GM12878 (cell line): Measurements from ENCODE around the gene BHLHE23. TPM values are rescaled to one million over a fixed set of nuclear protein-coding genes. Genes with fewer than 3 reads are reported as not detected.
"Not testable (repeated sequence)": the region's sequence is repeated elsewhere in the genome, so short reads cannot be mapped to it uniquely, and the experiment has no call there.

Experiments used
- ATAC-seq: fragments of 200-7000 bp; cut with Tn5 transposase; 3 replicates; pipeline ENCODE4 v1.9.1; 2020; ENCODE audit warnings: mild to moderate bottlenecking, moderate library complexity
- BruUV-seq: library from RNA; stranded (reverse); fragments of 400-500 nt; replicated peaks from 2 replicates; lab custom pipeline; 2021; lab: Mats Ljungman, UMichigan
- CTCF ChIA-PET: fragments of 300-600 bp; sonication (Branson Sonifier 250); formaldehyde crosslinking; extraction: SDS; loops from one replicate; lab custom pipeline; 2021; ENCODE audit warnings: inconsistent platforms; lab: Yijun Ruan, JAX
- POLR2A ChIA-PET: fragments of 350-600 bp; formaldehyde crosslinking; extraction: SDS; loops from one replicate; lab custom pipeline; 2021; ENCODE audit warnings: inconsistent platforms; lab: Charles Lee
- RAD21 ChIA-PET: fragments of 300-600 bp; sonication (Branson Sonifier 250); formaldehyde crosslinking; loops from one replicate; lab custom pipeline; 2023; ENCODE audit warnings: antibody characterized with exemption; ENCODE audit not compliant: unreplicated experiment; lab: Charles Lee
- SMC1A ChIA-PET: fragments of 300-600 bp; sonication (Branson Sonifier 250); formaldehyde crosslinking; loops from one replicate; lab custom pipeline; 2023; ENCODE audit not compliant: unreplicated experiment, uncharacterized antibody; lab: Charles Lee
- DNase-seq: peaks from one replicate; pipeline ENCODE4 v3.0.0-alpha.2; 2011; ENCODE audit warnings: low read depth, low spot score
- FAIRE-seq: peaks from 3 replicates; lab custom pipeline; 2011; peaks lifted over from hg19 to GRCh38; lab: Jason Lieb, UNC
- H2AFZ ChIP-seq: 2 replicates; pipeline ENCODE4 v1.6.0; 2011; ENCODE audit warnings: low read depth, low read length, control low read depth; ENCODE audit not compliant: control insufficient read depth
- H3K27ac ChIP-seq: 2 replicates; pipeline ENCODE4 v1.5.1; 2011; ENCODE audit warnings: control low read depth; ENCODE audit not compliant: control insufficient read depth, insufficient read depth
- H3K27me3 ChIP-seq, 2 experiments: replicated peaks in 1 of 2; 2 replicates each; pipeline versions ENCODE4 v1.6.0 to v1.6.1; 2011; ENCODE audit warnings: low read length in 1 of 2; ENCODE audit not compliant: control insufficient read depth in 2 of 2, insufficient read depth in 2 of 2
- H3K36me3 ChIP-seq, 2 experiments: 2 replicates each; pipeline ENCODE4 v1.5.1; 2011; ENCODE audit warnings: low read length in 1 of 2; ENCODE audit not compliant: control insufficient read depth in 2 of 2, insufficient read depth in 2 of 2
- H3K4me1 ChIP-seq: 2 replicates; pipeline ENCODE4 v1.6.1; 2011; ENCODE audit warnings: mild to moderate bottlenecking, low read length, moderate library complexity, mixed read lengths; ENCODE audit not compliant: control insufficient read depth, insufficient read depth
- H3K4me2 ChIP-seq: 2 replicates; pipeline ENCODE4 v1.6.0; 2011; ENCODE audit warnings: control low read depth; ENCODE audit not compliant: control insufficient read depth, insufficient read depth
- H3K4me3 ChIP-seq: fragments of 200-600 bp; sonication (generic); 2 replicates; pipeline ENCODE4 v1.5.1; 2016
- H3K79me2 ChIP-seq: 2 replicates; pipeline ENCODE4 v1.6.0; 2011; ENCODE audit warnings: low read length; ENCODE audit not compliant: control insufficient read depth, insufficient read depth
- H3K9ac ChIP-seq: 2 replicates; pipeline ENCODE4 v1.8.0; 2011; ENCODE audit warnings: low read length, control low read depth, mixed read lengths; ENCODE audit not compliant: control insufficient read depth, insufficient read depth
- H3K9me3 ChIP-seq: replicated peaks from 3 replicates; pipeline ENCODE4 v1.5.1; 2011; ENCODE audit warnings: mild to moderate bottlenecking, low read length; ENCODE audit not compliant: control insufficient read depth, insufficient read depth
- H4K20me1 ChIP-seq: 2 replicates; pipeline ENCODE4 v1.6.0; 2011; ENCODE audit not compliant: control insufficient read depth, insufficient read depth
- ATF7 ChIP-seq: fragments of 450-650 bp; IDR thresholded peaks from 2 replicates; pipeline ENCODE4 v1.6.1; 2016; ENCODE audit warnings: low read depth, mild to moderate bottlenecking
- CHD1 ChIP-seq: IDR thresholded peaks from 2 replicates; pipeline ENCODE4 v1.6.1; 2012; ENCODE audit warnings: low read depth, low read length, improper control_type of control experiment
- JUNB ChIP-seq: IDR thresholded peaks from 2 replicates; pipeline ENCODE4 v1.6.1; 2016; ENCODE audit warnings: antibody characterized with exemption, mild to moderate bottlenecking
- NFYB ChIP-seq: IDR thresholded peaks from 2 replicates; pipeline ENCODE4 v1.6.1; 2011; ENCODE audit warnings: low read depth, mild to moderate bottlenecking, low read length, improper control_type of control experiment, moderate library complexity; ENCODE audit not compliant: insufficient read depth
- SRF ChIP-seq, 2 experiments: IDR thresholded peaks; 2 replicates each; pipeline ENCODE4 v1.6.1; 2011; ENCODE audit warnings: low read depth in 2 of 2, low read length in 2 of 2, mild to moderate bottlenecking in 1 of 2, moderate library complexity in 1 of 2
- ZNF207 ChIP-seq: fragments of 450-650 bp; IDR thresholded peaks from 2 replicates; pipeline ENCODE4 v1.6.1; 2014; ENCODE audit warnings: antibody characterized with exemption, mild to moderate bottlenecking, borderline replicate concordance
- WGBS: methylation state at CpG from one replicate; pipeline ENCODE4 v1.1.6; 2016; ENCODE audit warnings: low lambda C conversion rate; ENCODE audit not compliant: insufficient replicate concordance, insufficient coverage; ENCODE audit errors: missing lambda C conversion rate; 5-methylcytosine and 5-hydroxymethylcytosine counted together
- in situ Hi-C: fragments of 300-500 bp; cut with MboI; formaldehyde crosslinking; loops from 9 replicates; pipeline ENCODE4 v1.14.3; 2018; ENCODE audit warnings: mixed read lengths
- intact Hi-C: fragments of 100-400 bp; cut with micrococcal nuclease; formaldehyde crosslinking; loops from one replicate; pipeline ENCODE4 v1.14.2; 2022; ENCODE audit not compliant: unreplicated experiment
- polyA plus RNA-seq, 11 experiments: library from polyadenylated mRNA; depleted of rRNA in 4 of 11; unstranded in 6 of 11; stranded (reverse) in 5 of 11; fragments of >200 nt; fragmentation: Nextera tagmentation in 4 of 11; fragmentation: Illumina TruSeq in 1 of 11; extraction: Ambion mirVana in 4 of 11; extraction: Trizol in 1 of 11; gene quantifications; 1 replicate in 1 of 11; 2 replicates in 10 of 11; pipeline versions ENCODE4 v1.2.1 to v1.2.3, GENCODE V29; 2011 to 2016; ENCODE audit warnings: inconsistent platforms in 2 of 11, missing spikeins in 2 of 11, low read depth in 1 of 11
- total RNA-seq, 4 experiments: library from RNA; depleted of rRNA in 3 of 4; stranded (reverse); fragments of >200 nt in 3 of 4; fragmentation: Illumina TruSeq in 1 of 4; extraction: Trizol in 1 of 4; gene quantifications; 2 replicates each; pipeline versions ENCODE4 v1.2.1 to v1.2.3, GENCODE V29; 2013 to 2021

BHLHE23 gene
- total and polyA plus RNA-seq, 10 of the 15 experiments (the other 5 are each of a cell fraction or from before 2014, with no cell fraction given), result 0.28 to 0.33 TPM; not detected in 8

- CTCF ChIA-PET, result interaction anchor here (0.7 to 1.2 kb wide), 2 partner anchors 11 to 139 kb away, joined by 3 read pairs; no protein-coding TSS in a partner anchor
- RAD21 ChIA-PET, result no interaction called here
- no peak overlapping the region for H3K4me2 ChIP-seq
- peaks cover 16 to 30% of the 10 kb centered on the region in 2 experiments; a peak in 3 of 4 replicates for H3K36me3 ChIP-seq
- H3K4me1 ChIP-seq, result no peaks in the 10 kb centered on the region
- ATAC-seq (no peak), DNase-seq (no peak), FAIRE-seq (no peak)
- H3K9ac ChIP-seq, result no peak overlapping the region
- BruUV-seq, result no TSS peak
- POLR2A ChIA-PET, result no interaction called here
- no peaks in the 10 kb centered on the region for H4K20me1 ChIP-seq
- WGBS, result 98% methylated on average over 8 of the region's 8 CpGs
- no peaks in the 10 kb centered on the region; the same call in none of the 2 replicates for H3K79me2 ChIP-seq
- H2AFZ ChIP-seq, result no peak overlapping the region
- intact Hi-C loops (no loop called here), in situ Hi-C loops (no loop called here)
- no peak overlapping the region for H3K27ac ChIP-seq
- SMC1A ChIA-PET, result no interaction called here
- no peaks in the 10 kb centered on the region for H3K27me3 ChIP-seq
- no peak overlapping the region for H3K4me3 ChIP-seq
- TF ChIP-seq NFYB (no peak), CHD1 (no peak), JUNB (no peak)
- no peaks in the 10 kb centered on the region for H3K9me3 ChIP-seq
Observed at GRCh38 chr20:62961799-62962198, 45.0 kb downstream of the BHLHE23 start.

GRCh38 chr20:62961310-62961783, 45.4 kb downstream of the BHLHE23 start:
- ChIA-PET POLR2A (no interaction called here), CTCF (interaction anchor here (1.2 kb wide), 1 partner anchor 138 kb away, joined by 3 read pairs; no protein-coding TSS in a partner anchor), SMC1A (no interaction called here), RAD21 (no interaction called here)
- H3K4me3 ChIP-seq, result no peak overlapping the region
- H3K4me1 ChIP-seq, result no peaks in the 10 kb centered on the region
- TF ChIP-seq ZNF207 (no peak), ATF7 (no peak), SRF (IDR thresholded peaks at IDR 0.05; ENCODE audit: low read depth in 2 of 2, low read length in 2 of 2) (no peak)
- no peaks in the 10 kb centered on the region for H4K20me1 ChIP-seq
- no peak for DNase-seq
- intact Hi-C loops (no loop called here), in situ Hi-C loops (no loop called here)
- no peaks in the 10 kb centered on the region for H3K27me3 ChIP-seq
- H3K4me2 ChIP-seq, result no peak overlapping the region
- BruUV-seq, result no TSS peak
- no peak overlapping the region for H2AFZ ChIP-seq
- H3K79me2 ChIP-seq, result no peaks in the 10 kb centered on the region; the same call in none of the 2 replicates
- no peak for ATAC-seq
- no peak for FAIRE-seq
- H3K9me3 ChIP-seq, result no peaks in the 10 kb centered on the region
- H3K9ac ChIP-seq, result no peak overlapping the region
- peaks cover 16 to 34% of the 10 kb centered on the region in 2 experiments; a peak in 3 of 4 replicates for H3K36me3 ChIP-seq
- H3K27ac ChIP-seq, result no peak overlapping the region
- WGBS, result 93% methylated on average over 15 of the region's 19 CpGs

GRCh38 chr20:62960446-62961309, 46.1 kb downstream of the BHLHE23 start:
- H3K9ac ChIP-seq, SMC1A ChIA-PET, in situ Hi-C loops, intact Hi-C loops, H4K20me1 ChIP-seq, H3K4me3 ChIP-seq, BruUV-seq, H3K27ac ChIP-seq, H3K4me1 ChIP-seq, H2AFZ ChIP-seq, POLR2A ChIA-PET, RAD21 ChIA-PET, H3K27me3 ChIP-seq, ATAC-seq, H3K79me2 ChIP-seq, H3K4me2 ChIP-seq, H3K9me3 ChIP-seq, DNase-seq, FAIRE-seq: not testable (repeated sequence)
- CTCF ChIA-PET, result interaction anchor here (1.5 kb wide), 1 partner anchor 59 kb away, joined by 4 read pairs; no protein-coding TSS in a partner anchor
- H3K36me3 ChIP-seq, result peaks cover 16 to 36% of the 10 kb centered on the region in 2 experiments; a peak in 3 of 4 replicates
- WGBS, result 97% methylated on average over 24 of the region's 31 CpGs
